Psoas muscle (tissue), 8 donors: ENCODE data around the gene ZCCHC14. TPM values are rescaled to one million over a fixed set of nuclear protein-coding genes. Genes with fewer than 3 reads are reported as not detected.
"Not testable (repeated sequence)": the region's sequence is repeated elsewhere in the genome, so short reads cannot be mapped to it uniquely, and the experiment has no call there.

Source experiments
- ATAC-seq, 4 donors: fragments of 200-7000 bp; cut with Tn5 transposase; one replicate each; pipeline ENCODE4 v1.9.1; 2020; ENCODE audit warnings: moderate library complexity in 3 of 4, mild to moderate bottlenecking in 2 of 4
- DNase-seq, 2 donors: peaks; one replicate each; pipeline ENCODE4 v3.0.0-alpha.2; 2020
- H3K27ac ChIP-seq: fragments of 200-600 bp; one replicate; pipeline ENCODE4 v1.8.0; 2022
- H3K27me3 ChIP-seq, 3 donors: fragments of 200-600 bp in 1 of 3; one replicate each; pipeline versions ENCODE4 v1.6.1 to v1.8.0; 2013 to 2022; ENCODE audit warnings: low read length in 2 of 3, mild to moderate bottlenecking in 2 of 3, moderate library complexity in 1 of 3; ENCODE audit not compliant: insufficient read depth in 3 of 3
- H3K36me3 ChIP-seq, 2 donors: fragments of 200-600 bp in 1 of 2; one replicate each; pipeline versions ENCODE4 v1.6.1 to v1.8.0; 2013 to 2022; ENCODE audit warnings: low read depth in 1 of 2, mild to moderate bottlenecking in 1 of 2, moderate library complexity in 1 of 2; ENCODE audit not compliant: insufficient read depth in 1 of 2
- H3K4me1 ChIP-seq: fragments of 200-600 bp; one replicate; pipeline ENCODE4 v1.8.0; 2022
- H3K4me3 ChIP-seq: fragments of 200-600 bp; one replicate; pipeline ENCODE4 v1.8.0; 2022; ENCODE audit warnings: mild to moderate bottlenecking
- H3K9me3 ChIP-seq: fragments of 200-600 bp; one replicate; pipeline ENCODE4 v1.8.0; 2022
- WGBS, 3 donors: extraction: QIAGEN DNeasy Blood & Tissue Kit; methylation state at CpG; one replicate each; pipeline versions ENCODE4 v1.1.6 to v1.1.7; 2013; 5-methylcytosine and 5-hydroxymethylcytosine counted together
- intact Hi-C, 2 donors: fragments of 100-400 bp; cut with DNase I; formaldehyde crosslinking; loops; one replicate each; pipeline versions ENCODE4 v1.11.0 to v1.14.2; 2022
- polyA plus RNA-seq, 3 donors: library from polyadenylated mRNA; stranded (reverse); fragments of 200-250 nt; gene quantifications; one replicate each; pipeline ENCODE4 v1.2.3, GENCODE V29; 2013
- total RNA-seq, 4 donors: library from RNA; stranded (reverse); fragmentation: NEBNext Ultra II Directional in 2 of 4; extraction: Animal tissue kit (Norgen Biotek cat#: 25700) in 2 of 4; gene quantifications; one replicate each; pipeline versions ENCODE4 v1.2.1 to v1.2.4, GENCODE V29; 2021 to 2023
- TF ChIP-seq, protein P1 (sequence below): fragments of 200-600 bp; IDR thresholded peaks from one replicate; pipeline ENCODE4 v1.8.0; 2022; ENCODE audit warnings: antibody characterized with exemption
- donor health status: healthy with polysubstance abuse.
- donor health status: DM: no; HTN: no; CAD: no; lungs with moderate emphysema.
- donor health status: Bipolar disorder and iron deficiency.
- donor health status: healthy.
- donor health status: DM: yes; HTN: yes; CAD: no.
- donor health status: DM: no; HTN: no; CAD: no.
- donor health status: DM: no; HTN: no; CAD: no.
- donor health status: DM: yes; HTN: yes; CAD: no.

The ZCCHC14 gene
- total and polyA plus RNA-seq, 7 donors, result 5.8 to 17.3 (median 14.6) TPM

DNA sequence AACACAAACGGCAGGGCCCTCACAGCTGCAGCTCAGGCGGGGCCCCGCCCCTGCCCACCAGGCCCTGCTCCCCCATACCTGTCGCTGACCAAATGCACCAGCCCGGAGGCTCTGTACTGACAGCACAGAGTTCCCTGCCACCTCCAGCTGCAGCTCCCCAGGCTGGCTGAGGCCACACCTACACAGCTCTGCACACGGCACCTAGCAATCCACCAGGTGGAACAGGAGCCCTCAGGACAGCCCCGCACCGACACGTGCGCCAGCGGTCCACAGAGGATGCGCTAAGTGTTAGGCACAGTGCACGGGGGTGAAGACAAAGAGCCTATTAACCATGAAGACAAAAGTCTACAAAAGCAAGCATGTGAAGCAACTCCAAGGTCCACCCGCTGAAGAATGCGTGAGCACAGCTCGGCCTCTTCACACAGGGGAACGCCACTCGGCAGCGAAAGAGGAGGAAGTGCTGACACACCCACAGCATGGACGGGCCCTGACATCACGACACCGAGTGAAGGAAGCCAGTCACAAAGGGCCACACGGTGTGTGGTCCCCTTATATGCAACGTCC, 5.4 kb downstream of the ZCCHC14 start:
- H3K4me3 ChIP-seq, result no peak overlapping the region
- no peaks in the 10 kb centered on the region for H3K36me3 ChIP-seq
- 59 to 60% (median 59%) methylated on average over 24 of the region's 24 CpGs for WGBS, 3 donors
- TF ChIP-seq, protein P1, sequence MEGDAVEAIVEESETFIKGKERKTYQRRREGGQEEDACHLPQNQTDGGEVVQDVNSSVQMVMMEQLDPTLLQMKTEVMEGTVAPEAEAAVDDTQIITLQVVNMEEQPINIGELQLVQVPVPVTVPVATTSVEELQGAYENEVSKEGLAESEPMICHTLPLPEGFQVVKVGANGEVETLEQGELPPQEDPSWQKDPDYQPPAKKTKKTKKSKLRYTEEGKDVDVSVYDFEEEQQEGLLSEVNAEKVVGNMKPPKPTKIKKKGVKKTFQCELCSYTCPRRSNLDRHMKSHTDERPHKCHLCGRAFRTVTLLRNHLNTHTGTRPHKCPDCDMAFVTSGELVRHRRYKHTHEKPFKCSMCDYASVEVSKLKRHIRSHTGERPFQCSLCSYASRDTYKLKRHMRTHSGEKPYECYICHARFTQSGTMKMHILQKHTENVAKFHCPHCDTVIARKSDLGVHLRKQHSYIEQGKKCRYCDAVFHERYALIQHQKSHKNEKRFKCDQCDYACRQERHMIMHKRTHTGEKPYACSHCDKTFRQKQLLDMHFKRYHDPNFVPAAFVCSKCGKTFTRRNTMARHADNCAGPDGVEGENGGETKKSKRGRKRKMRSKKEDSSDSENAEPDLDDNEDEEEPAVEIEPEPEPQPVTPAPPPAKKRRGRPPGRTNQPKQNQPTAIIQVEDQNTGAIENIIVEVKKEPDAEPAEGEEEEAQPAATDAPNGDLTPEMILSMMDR, result no peak
- ATAC-seq, result peak in 1 of 4 donors; percentile 15
- no peaks in the 10 kb centered on the region for H3K9me3 ChIP-seq
- peak; percentile 61 to 66 for DNase-seq
- no peak overlapping the region for H3K27ac ChIP-seq
- H3K27me3 ChIP-seq, result no peaks in the 10 kb centered on the region
- intact Hi-C loops, result no loop called here
- peaks cover 74% of the 10 kb centered on the region for H3K4me1 ChIP-seq

GRCh38 chr16:87486713-87487247, 6.0 kb downstream of the ZCCHC14 start:
- Histone ChIP-seq H3K9me3 (no peaks in the 10 kb centered on the region), H3K36me3 (no peaks in the 10 kb centered on the region), H3K27ac (peak overlapping the region; percentile 4), H3K27me3 (no peaks in the 10 kb centered on the region), H3K4me3 (no peak overlapping the region), H3K4me1 (peaks cover 78% of the 10 kb centered on the region)
- ATAC-seq (no peak), DNase-seq (no peak)
- 41 to 53% (median 45%) methylated on average over 5 of the region's 5 CpGs for WGBS, 3 donors
- intact Hi-C loops, result no loop called here
- TF ChIP-seq, protein P1, result no peak

GRCh38 chr16:87486282-87486681, 6.5 kb downstream of the ZCCHC14 start:
- no peaks in the 10 kb centered on the region for H3K27me3 ChIP-seq
- WGBS, 3 donors, result 50 to 76% (median 58%) methylated on average over 8 of the region's 8 CpGs
- TF ChIP-seq, protein P1, result no peak
- no peaks in the 10 kb centered on the region for H3K9me3 ChIP-seq
- intact Hi-C loops, result no loop called here
- no peaks in the 10 kb centered on the region for H3K36me3 ChIP-seq
- peaks cover 81% of the 10 kb centered on the region for H3K4me1 ChIP-seq
- DNase-seq, result no peak
- ATAC-seq, result peak in 2 of 4 donors; percentile 36 to 44
- peak overlapping the region; percentile 4 for H3K27ac ChIP-seq
- no peak overlapping the region for H3K4me3 ChIP-seq

- peak overlapping the region; percentile 50 for H3K27ac ChIP-seq
- H3K27me3 ChIP-seq, H3K36me3 ChIP-seq, H3K9me3 ChIP-seq, ATAC-seq, DNase-seq, H3K4me3 ChIP-seq, intact Hi-C loops: not testable (repeated sequence)
- H3K4me1 ChIP-seq, result peaks cover 77% of the 10 kb centered on the region
- 92 to 96% (median 93%) methylated on average over 4 of the region's 4 CpGs for WGBS, 3 donors
Observed at GRCh38 chr16:87485792-87486191, 7.0 kb downstream of the ZCCHC14 start.

DNA sequence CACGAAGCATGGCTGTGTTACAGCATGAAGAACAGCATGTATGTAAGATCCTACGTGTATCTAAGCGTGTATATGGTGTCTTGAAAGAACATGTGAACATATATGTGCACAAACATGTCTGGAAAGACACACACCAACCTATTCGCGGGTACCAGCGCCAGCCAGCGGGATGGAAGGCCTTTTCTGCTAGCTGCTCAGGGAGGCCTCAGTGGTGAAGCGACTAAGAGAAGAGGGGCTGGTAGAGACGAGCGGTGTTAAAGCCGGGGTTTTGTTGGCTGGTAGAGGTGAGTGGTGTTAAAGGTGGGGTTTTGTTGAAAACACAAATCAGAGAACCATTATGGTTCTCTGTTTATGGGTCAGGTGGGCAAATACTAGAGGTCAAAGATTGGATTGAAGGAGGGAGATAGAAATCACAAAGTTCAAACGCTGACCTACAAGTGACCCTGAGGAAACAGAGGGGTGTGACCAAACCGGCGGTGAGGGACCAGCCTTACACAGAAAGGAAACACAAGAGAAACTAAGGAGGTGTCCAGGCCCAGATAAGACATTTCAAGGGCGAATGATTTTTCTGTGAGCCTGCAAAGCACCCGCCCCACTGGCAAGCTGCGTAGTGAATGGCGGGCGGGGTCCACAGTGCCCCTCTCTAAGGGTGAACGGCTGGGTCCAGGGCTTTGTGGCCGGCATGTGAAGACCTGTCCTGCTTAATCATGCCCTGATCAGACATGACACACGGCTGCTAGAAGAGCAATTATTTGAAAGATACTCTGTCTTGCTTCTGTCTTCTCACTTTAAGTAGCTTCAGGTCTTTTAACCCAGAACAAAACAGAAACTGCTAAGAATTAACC, 8.1 kb downstream of the ZCCHC14 start:
- H3K4me1 ChIP-seq, result peaks cover 72% of the 10 kb centered on the region
- DNase-seq (no peak), ATAC-seq (no peak)
- TF ChIP-seq, protein P1, result no peak
- H3K36me3 ChIP-seq, result no peaks in the 10 kb centered on the region
- 68 to 80% (median 74%) methylated on average over 21 to 22 of the region's 22 CpGs for WGBS, 3 donors
- H3K4me3 ChIP-seq, result no peak overlapping the region
- no peaks in the 10 kb centered on the region for H3K27me3 ChIP-seq
- H3K9me3 ChIP-seq, result no peaks in the 10 kb centered on the region
- intact Hi-C loops, result no loop called here
- peak overlapping the region; percentile 50 for H3K27ac ChIP-seq
